Tibial artery (tissue), 4 donors: ENCODE measurements around the gene CHTF18.

Experiments used
- DNase-seq, 2 donors: peaks; one replicate each; pipeline ENCODE4 v3.0.0-alpha.2; 2019
- H3K27ac ChIP-seq, 2 donors: fragments of 200-600 bp; sonication (generic) in 1 of 2; 1 replicate in 1 of 2; 2 replicates in 1 of 2; pipeline ENCODE4 v1.5.1; 2018 to 2019; ENCODE audit warnings: mild to moderate bottlenecking in 1 of 2
- H3K27me3 ChIP-seq, 2 donors: fragments of 200-600 bp; sonication (generic) in 1 of 2; one replicate each; pipeline versions ENCODE4 v1.5.1 to v1.6.0; 2016 to 2019
- H3K36me3 ChIP-seq, 3 donors: fragments of 200-600 bp; sonication (generic) in 2 of 3; one replicate each; pipeline ENCODE4 v1.5.1; 2016 to 2019; ENCODE audit warnings: mild to moderate bottlenecking in 2 of 3
- H3K4me1 ChIP-seq, 4 donors: fragments of 200-600 bp; sonication (generic) in 2 of 4; 1 replicate in 3 of 4; 2 replicates in 1 of 4; pipeline ENCODE4 v1.5.1; 2016 to 2019
- H3K4me3 ChIP-seq, 2 donors: fragments of 200-600 bp; sonication (generic) in 1 of 2; 1 replicate in 1 of 2; 2 replicates in 1 of 2; pipeline ENCODE4 v1.5.1; 2018 to 2019; ENCODE audit warnings: mild to moderate bottlenecking in 2 of 2
- H3K9me3 ChIP-seq, 3 donors: fragments of 200-600 bp; sonication (generic) in 1 of 3; one replicate each; pipeline ENCODE4 v1.5.1; 2016 to 2019
- CTCF ChIP-seq, 2 experiments: fragments of 200-600 bp in 1 of 2; fragments of 450-650 bp in 1 of 2; IDR thresholded peaks; one replicate each; pipeline ENCODE4 v1.5.1; 2017 to 2019; ENCODE audit warnings: antibody characterized with exemption in 2 of 2, mild to moderate bottlenecking in 1 of 2, moderate library complexity in 1 of 2
- intact Hi-C: fragments of 100-400 bp; cut with DNase I; formaldehyde crosslinking; loops from one replicate; pipeline ENCODE4 v1.15.0; 2023; ENCODE audit warnings: low total_unique reads

The CHTF18 gene

GRCh38 chr16:769184-769784 is 19.1 kb upstream of the CHTF18 start:
- intact Hi-C loops: no loop called here
- no peaks in the 10 kb centered on the region for H3K9me3 ChIP-seq
- H3K27ac ChIP-seq: no peak overlapping the region
- H3K4me1 ChIP-seq: no peaks in the 10 kb centered on the region
- no peak for DNase-seq
- no peak for TF ChIP-seq CTCF (IDR thresholded peaks at IDR 0.05)
- H3K4me3 ChIP-seq: no peak overlapping the region
- H3K36me3 ChIP-seq: no peaks in the 10 kb centered on the region
- H3K27me3 ChIP-seq: peaks cover 0 to 72% of the 10 kb centered on the region in 2 donors

GRCh38 chr16:769934-770333 is 18.5 kb upstream of the CHTF18 start:
- no peaks in the 10 kb centered on the region for H3K9me3 ChIP-seq

GRCh38 chr16:770411-770810 is 18.0 kb upstream of the CHTF18 start:
- no peaks in the 10 kb centered on the region for H3K36me3 ChIP-seq
- DNase-seq: no peak
- H3K27ac ChIP-seq: no peak overlapping the region
- H3K4me1 ChIP-seq: no peaks in the 10 kb centered on the region
- H3K4me3 ChIP-seq: no peak overlapping the region
- H3K27me3 ChIP-seq: peaks cover 0 to 73% of the 10 kb centered on the region in 2 donors
- intact Hi-C loops: no loop called here
- TF ChIP-seq CTCF (IDR thresholded peaks at IDR 0.05): no peak
- H3K9me3 ChIP-seq: no peaks in the 10 kb centered on the region

More at GRCh38 chr16:769934-770333, 18.5 kb upstream of the CHTF18 start:
- Histone ChIP-seq H3K27me3 (peaks cover 0 to 73% of the 10 kb centered on the region in 2 donors), H3K36me3 (no peaks in the 10 kb centered on the region), H3K27ac (no peak overlapping the region), H3K4me1 (no peaks in the 10 kb centered on the region), H3K4me3 (no peak overlapping the region)
- no peak for TF ChIP-seq CTCF (IDR thresholded peaks at IDR 0.05)
- intact Hi-C loops: no loop called here
- DNase-seq: no peak

- Histone ChIP-seq H3K27me3 (peaks cover 0 to 70% of the 10 kb centered on the region in 2 donors), H3K4me3 (no peak overlapping the region), H3K27ac (no peak overlapping the region), H3K36me3 (no peaks in the 10 kb centered on the region), H3K9me3 (no peaks in the 10 kb centered on the region), H3K4me1 (no peaks in the 10 kb centered on the region)
- intact Hi-C loops: no loop called here
- TF ChIP-seq CTCF (IDR thresholded peaks at IDR 0.05): no peak
- DNase-seq: no peak
Observed at GRCh38 chr16:772959-773358, 15.5 kb upstream of the CHTF18 start.

GRCh38 chr16:774086-775001 is 14.1 kb upstream of the CHTF18 start:
- no peaks in the 10 kb centered on the region for H3K9me3 ChIP-seq
- no peaks in the 10 kb centered on the region for H3K4me1 ChIP-seq
- H3K36me3 ChIP-seq: no peaks in the 10 kb centered on the region
- no peak for DNase-seq
- no peak for TF ChIP-seq CTCF (IDR thresholded peaks at IDR 0.05)
- H3K27me3 ChIP-seq: peaks cover 0 to 75% of the 10 kb centered on the region in 2 donors
- no peak overlapping the region for H3K4me3 ChIP-seq
- H3K27ac ChIP-seq: no peak overlapping the region
- intact Hi-C loops: no loop called here
